MCF 10A (cell line): Measurements from ENCODE around the gene NRG3. TPM values are rescaled to one million over a fixed set of nuclear protein-coding genes. Genes with fewer than 3 reads are reported as not detected.

ENCODE experiments used
- BruUV-seq: library from RNA; stranded (reverse); fragments of 400-500 nt; replicated peaks from 2 replicates; lab custom pipeline; 2021; lab: Mats Ljungman, UMichigan
- CTCF ChIA-PET: fragments of 300-600 bp; sonication (Branson Sonifier 250); formaldehyde crosslinking; extraction: SDS; loops from one replicate; lab custom pipeline; 2021; ENCODE audit warnings: antibody characterized with exemption, inconsistent platforms; lab: Yijun Ruan, JAX
- POLR2A ChIA-PET: fragments of 300-600, 350-650 bp; sonication (Branson Sonifier 250); formaldehyde crosslinking; extraction: SDS; loops from one replicate; lab custom pipeline; 2020; ENCODE audit warnings: antibody characterized with exemption, inconsistent platforms; lab: Yijun Ruan, JAX
- DNase-seq: peaks from one replicate; pipeline ENCODE4 v3.0.0-alpha.2; 2018; ENCODE audit not compliant: unreplicated experiment
- H3K27ac Mint-ChIP-seq: one replicate; pipeline ENCODE4 v1.8.0; 2022; ENCODE audit warnings: mild to moderate bottlenecking, low read depth, mixed read lengths; ENCODE audit not compliant: unreplicated experiment
- H3K27me3 Mint-ChIP-seq: one replicate; pipeline ENCODE4 v1.8.0; 2022; ENCODE audit warnings: mixed read lengths; ENCODE audit not compliant: insufficient read depth, unreplicated experiment
- H3K36me3 Mint-ChIP-seq: one replicate; pipeline ENCODE4 v1.8.0; 2022; ENCODE audit warnings: mild to moderate bottlenecking, moderate library complexity, mixed read lengths; ENCODE audit not compliant: insufficient read depth, unreplicated experiment
- H3K4me1 Mint-ChIP-seq: one replicate; pipeline ENCODE4 v1.8.0; 2022; ENCODE audit warnings: mixed read lengths; ENCODE audit not compliant: insufficient read depth, unreplicated experiment
- H3K4me3 Mint-ChIP-seq: one replicate; pipeline ENCODE4 v1.8.0; 2022; ENCODE audit warnings: mild to moderate bottlenecking, moderate library complexity, mixed read lengths; ENCODE audit not compliant: unreplicated experiment
- H3K9me3 Mint-ChIP-seq: one replicate; pipeline ENCODE4 v1.8.0; 2022; ENCODE audit warnings: mixed read lengths; ENCODE audit not compliant: unreplicated experiment
- intact Hi-C: fragments of 100-400 bp; cut with micrococcal nuclease; formaldehyde crosslinking; loops from 2 replicates; pipeline ENCODE4 v1.14.1; 2022
- total RNA-seq: library from RNA; stranded (reverse); gene quantifications from 2 replicates; pipeline ENCODE4 v1.2.3, GENCODE V29; 2022
- TF ChIP-seq, protein P1 (sequence below): fragments of 200-600 bp; IDR thresholded peaks from one replicate; pipeline ENCODE4 v1.8.0; 2022; ENCODE audit warnings: antibody characterized with exemption, mild to moderate bottlenecking; ENCODE audit not compliant: unreplicated experiment

The NRG3 gene
- total RNA-seq, 1 experiment from 2014 or later: not detected

DNA sequence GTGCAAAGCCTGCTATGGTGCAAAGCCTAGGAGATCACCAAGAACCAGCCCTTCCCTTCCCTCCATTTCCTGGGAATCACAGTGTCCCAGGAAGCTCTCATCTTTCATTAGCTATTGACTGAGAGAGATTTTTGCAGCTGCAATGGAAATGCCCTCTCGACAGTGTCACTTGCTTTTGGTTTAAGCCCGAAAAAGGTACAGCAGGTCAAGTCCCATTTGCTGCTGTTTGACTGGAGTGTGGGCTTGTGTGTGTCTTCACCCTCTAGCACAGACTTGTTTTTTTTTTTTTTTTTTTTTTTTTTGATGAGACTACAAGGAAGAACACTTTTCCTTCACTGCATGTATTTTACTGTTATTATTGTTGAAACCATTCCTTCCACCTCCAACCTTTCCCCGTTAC lies 36.3 kb downstream of the NRG3 start:
- intact Hi-C loops: no loop called here
- no peaks in the 10 kb centered on the region for H3K27me3 Mint-ChIP-seq
- H3K4me1 Mint-ChIP-seq: peaks cover 14% of the 10 kb centered on the region
- H3K36me3 Mint-ChIP-seq: no peaks in the 10 kb centered on the region
- peaks cover 6% of the 10 kb centered on the region for H3K9me3 Mint-ChIP-seq
- ChIA-PET POLR2A (no interaction called here), CTCF (interaction anchor here (0.6 kb wide), 1 partner anchor 35 kb away, joined by 3 read pairs; no protein-coding TSS in a partner anchor)
- H3K4me3 Mint-ChIP-seq: no peak overlapping the region
- DNase-seq: no peak
- no peak overlapping the region for H3K27ac Mint-ChIP-seq
- no TSS peak for BruUV-seq
- TF ChIP-seq, protein P1, sequence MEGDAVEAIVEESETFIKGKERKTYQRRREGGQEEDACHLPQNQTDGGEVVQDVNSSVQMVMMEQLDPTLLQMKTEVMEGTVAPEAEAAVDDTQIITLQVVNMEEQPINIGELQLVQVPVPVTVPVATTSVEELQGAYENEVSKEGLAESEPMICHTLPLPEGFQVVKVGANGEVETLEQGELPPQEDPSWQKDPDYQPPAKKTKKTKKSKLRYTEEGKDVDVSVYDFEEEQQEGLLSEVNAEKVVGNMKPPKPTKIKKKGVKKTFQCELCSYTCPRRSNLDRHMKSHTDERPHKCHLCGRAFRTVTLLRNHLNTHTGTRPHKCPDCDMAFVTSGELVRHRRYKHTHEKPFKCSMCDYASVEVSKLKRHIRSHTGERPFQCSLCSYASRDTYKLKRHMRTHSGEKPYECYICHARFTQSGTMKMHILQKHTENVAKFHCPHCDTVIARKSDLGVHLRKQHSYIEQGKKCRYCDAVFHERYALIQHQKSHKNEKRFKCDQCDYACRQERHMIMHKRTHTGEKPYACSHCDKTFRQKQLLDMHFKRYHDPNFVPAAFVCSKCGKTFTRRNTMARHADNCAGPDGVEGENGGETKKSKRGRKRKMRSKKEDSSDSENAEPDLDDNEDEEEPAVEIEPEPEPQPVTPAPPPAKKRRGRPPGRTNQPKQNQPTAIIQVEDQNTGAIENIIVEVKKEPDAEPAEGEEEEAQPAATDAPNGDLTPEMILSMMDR: no peak

DNA sequence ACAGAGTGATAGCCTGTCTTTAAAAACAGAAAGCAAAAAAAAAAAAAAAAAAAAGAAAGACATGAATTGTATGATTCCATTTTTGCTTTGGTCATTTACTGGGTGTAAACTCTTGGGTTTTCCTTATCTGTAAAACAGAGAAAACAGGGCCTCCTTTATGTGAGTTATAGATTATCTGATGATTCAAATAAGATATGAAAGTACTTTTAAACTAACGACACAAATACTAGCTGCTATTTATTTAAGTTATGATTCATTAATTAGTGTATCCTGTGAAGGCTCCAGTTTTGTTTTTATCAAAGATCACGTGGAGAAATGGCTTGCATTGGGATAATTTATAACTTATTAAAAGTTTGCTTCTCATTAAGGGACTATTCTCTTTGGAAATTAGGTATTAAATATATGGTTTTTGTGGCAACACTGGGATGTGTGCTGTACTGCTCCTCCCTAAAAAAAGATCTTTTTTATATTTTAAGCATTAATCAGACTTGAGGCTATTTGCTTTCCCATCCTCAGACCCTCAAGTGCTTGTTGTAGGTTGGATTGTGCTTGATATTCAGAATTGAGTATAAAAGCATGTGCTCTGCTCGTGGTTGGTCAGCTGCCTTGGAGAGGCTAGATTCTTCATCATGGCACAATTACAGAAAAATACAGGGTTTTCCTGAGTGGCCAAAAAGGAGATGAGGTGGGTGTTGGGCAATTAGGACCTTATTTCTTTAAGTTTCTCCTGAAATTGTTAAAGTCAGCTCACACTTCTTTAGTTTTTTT lies 39.9 kb downstream of the NRG3 start:
- BruUV-seq: no TSS peak
- intact Hi-C loops: no loop called here
- CTCF ChIA-PET: no interaction called here
- Mint-ChIP-seq H3K4me3 (no peak overlapping the region), H3K27ac (no peak overlapping the region), H3K36me3 (no peaks in the 10 kb centered on the region), H3K27me3 (no peaks in the 10 kb centered on the region), H3K4me1 (peaks cover 8% of the 10 kb centered on the region), H3K9me3 (no peaks in the 10 kb centered on the region)
- no peak for DNase-seq
- TF ChIP-seq, protein P1: no peak
- POLR2A ChIA-PET: no interaction called here

DNA sequence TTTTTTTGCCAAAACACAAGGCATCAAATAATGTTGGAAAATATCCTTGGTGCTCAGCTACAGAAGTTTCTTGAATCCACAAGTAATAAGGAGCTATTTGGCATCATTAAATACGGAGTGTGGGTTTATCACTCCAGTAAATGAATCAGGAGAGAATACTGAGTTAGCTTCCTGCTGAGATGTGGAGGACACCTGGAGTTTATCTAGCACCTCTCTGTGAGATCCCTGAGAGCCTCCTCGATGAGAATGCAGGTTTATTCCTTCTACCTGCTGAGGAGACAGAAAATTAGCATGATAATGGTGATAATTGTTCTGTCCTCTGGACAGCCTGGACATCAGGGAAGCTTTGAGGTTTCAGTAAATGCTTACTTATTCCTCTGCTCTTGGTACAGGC lies 40.5 kb downstream of the NRG3 start:
- no peaks in the 10 kb centered on the region for H3K36me3 Mint-ChIP-seq
- H3K9me3 Mint-ChIP-seq: no peaks in the 10 kb centered on the region
- no peak overlapping the region for H3K4me3 Mint-ChIP-seq
- no peak for DNase-seq
- intact Hi-C loops: no loop called here
- no peaks in the 10 kb centered on the region for H3K27me3 Mint-ChIP-seq
- CTCF ChIA-PET: no interaction called here
- H3K27ac Mint-ChIP-seq: no peak overlapping the region
- BruUV-seq: no TSS peak
- H3K4me1 Mint-ChIP-seq: peaks cover 8% of the 10 kb centered on the region
- POLR2A ChIA-PET: no interaction called here
- TF ChIP-seq, protein P1: no peak

DNA sequence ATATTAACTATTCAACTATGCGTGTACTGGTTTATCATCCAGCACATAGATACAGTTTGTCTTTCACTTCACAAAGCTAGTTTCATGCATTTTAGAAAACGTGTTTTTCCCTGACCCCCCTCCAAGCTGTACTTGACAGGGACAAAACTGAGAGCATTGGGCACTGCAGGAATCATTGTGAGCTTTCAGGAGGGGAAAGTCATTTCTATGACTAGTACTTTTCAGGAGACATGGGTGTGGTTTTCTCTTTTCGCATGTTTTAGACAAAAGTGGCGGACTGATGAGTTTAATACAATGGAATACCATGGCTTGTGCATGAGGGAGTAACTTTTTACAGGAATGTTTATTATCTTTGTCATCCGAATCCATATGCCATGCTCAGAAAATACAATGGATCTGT lies 42.7 kb downstream of the NRG3 start:
- TF ChIP-seq, protein P1: no peak
- H3K4me1 Mint-ChIP-seq: no peaks in the 10 kb centered on the region
- no TSS peak for BruUV-seq
- H3K36me3 Mint-ChIP-seq: no peaks in the 10 kb centered on the region
- H3K27ac Mint-ChIP-seq: no peak overlapping the region
- no peaks in the 10 kb centered on the region for H3K9me3 Mint-ChIP-seq
- POLR2A ChIA-PET: no interaction called here
- H3K4me3 Mint-ChIP-seq: no peak overlapping the region
- DNase-seq: no peak
- CTCF ChIA-PET: no interaction called here
- H3K27me3 Mint-ChIP-seq: no peaks in the 10 kb centered on the region
- intact Hi-C loops: no loop called here
